ENCODE results near the gene LMX1B.
"Not testable (repeated sequence)": the region's sequence is repeated elsewhere in the genome, so short reads cannot be mapped to it uniquely, and the experiment has no call there.

LMX1B gene

DNA sequence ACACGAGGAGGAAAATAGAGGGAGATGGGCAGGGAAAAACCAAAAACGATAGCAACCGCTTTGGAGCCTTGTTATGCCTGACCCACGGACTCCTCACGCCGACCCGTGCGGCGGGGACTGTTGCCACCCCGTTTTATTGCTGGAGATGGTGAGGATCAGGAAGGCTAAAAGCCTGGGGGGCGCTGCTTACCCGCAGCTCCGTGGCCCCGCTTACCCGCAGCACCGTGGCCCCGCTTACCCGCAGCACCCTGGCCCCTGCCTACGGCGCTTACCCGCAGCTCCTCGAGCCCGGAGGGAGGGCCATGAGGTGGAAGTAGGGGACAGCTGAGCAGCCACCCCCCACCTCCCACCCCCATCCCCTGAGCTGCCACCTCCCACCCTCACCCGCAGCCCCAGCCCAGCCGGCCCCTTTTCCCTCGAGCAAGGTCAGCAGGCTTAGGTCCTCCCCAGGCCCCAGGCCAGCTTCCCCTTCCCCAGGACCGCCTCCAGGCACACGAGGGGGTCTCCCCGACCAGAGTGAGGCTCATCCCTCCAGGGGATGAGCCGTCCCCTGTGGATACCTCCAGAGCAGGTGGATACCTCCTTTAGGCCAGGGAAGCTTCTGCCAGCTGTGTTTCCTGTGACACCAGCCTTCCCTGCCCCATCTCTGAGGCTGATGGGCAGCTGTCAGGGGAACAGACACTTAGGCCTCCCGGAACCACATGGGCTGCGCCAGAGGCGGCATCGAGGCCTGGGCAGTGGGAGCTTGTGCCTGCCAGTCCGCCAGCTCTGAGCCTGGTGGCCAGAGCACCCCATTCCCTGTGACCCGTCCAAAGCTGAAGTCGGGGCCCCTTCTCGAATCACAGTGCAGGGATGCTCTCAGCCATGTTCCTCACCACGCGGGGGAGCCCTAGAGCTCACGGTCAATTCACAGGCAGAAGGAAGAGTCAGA lies 92.3 kb downstream of the LMX1B start:
- TF ChIP-seq CTCF (IDR thresholded peaks at IDR 0.05; ENCODE audit: low read depth, low read length) = peak; percentile 75
- no peak for TF ChIP-seq MAX (IDR thresholded peaks at IDR 0.05; ENCODE audit: low read depth, low read length)
- TF ChIP-seq POLR2A (IDR thresholded peaks at IDR 0.05; ENCODE audit: extremely low read depth, insufficient read length) = no peak
- TF ChIP-seq MYC (IDR thresholded peaks at IDR 0.05; ENCODE audit: low read depth, low read length) = no peak; the same call in 1 of the 2 replicates
- peak; percentile 67 for DNase-seq (ENCODE audit: low read depth)
- no peak overlapping the region for H3K4me3 ChIP-seq (ENCODE audit: low read depth, low read length)

DNA sequence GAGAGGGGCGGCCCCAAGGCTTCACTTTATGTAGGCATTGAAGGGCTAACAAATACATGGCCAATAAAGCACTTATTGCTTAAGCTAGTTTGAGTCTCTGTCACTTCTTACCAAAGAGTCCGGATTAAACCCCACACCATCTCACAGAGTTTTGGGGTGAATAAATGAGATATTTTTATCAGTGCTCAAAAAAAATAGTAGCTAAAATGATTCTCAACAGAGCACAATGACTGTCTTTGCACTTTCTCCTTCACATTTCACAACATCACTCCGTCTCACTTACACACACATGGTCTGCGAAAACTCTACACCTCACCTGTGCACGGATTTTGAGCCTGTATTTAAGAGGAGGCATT lies 92.9 kb downstream of the LMX1B start:
- TF ChIP-seq POLR2A (IDR thresholded peaks at IDR 0.05; ENCODE audit: extremely low read depth, insufficient read length) = no peak
- DNase-seq (ENCODE audit: low read depth) = no peak
- H3K4me3 ChIP-seq (ENCODE audit: low read depth, low read length) = no peak overlapping the region

GRCh38 chr9:126707083-126707482 lies 93.4 kb downstream of the LMX1B start:
- DNase-seq (ENCODE audit: low read depth) = no peak
- H3K4me3 ChIP-seq (ENCODE audit: low read depth, low read length) = no peak overlapping the region
- TF ChIP-seq CTCF (IDR thresholded peaks at IDR 0.05; ENCODE audit: low read depth, low read length) (no peak), MAX (IDR thresholded peaks at IDR 0.05; ENCODE audit: low read depth, low read length) (no peak), MYC (IDR thresholded peaks at IDR 0.05; ENCODE audit: low read depth, low read length) (no peak), POLR2A (IDR thresholded peaks at IDR 0.05; ENCODE audit: extremely low read depth, insufficient read length) (no peak)

GRCh38 chr9:126707712-126708111 lies 94.0 kb downstream of the LMX1B start:
- not testable (repeated sequence) for H3K4me3 ChIP-seq (ENCODE audit: low read depth, low read length); DNase-seq (ENCODE audit: low read depth)

DNA sequence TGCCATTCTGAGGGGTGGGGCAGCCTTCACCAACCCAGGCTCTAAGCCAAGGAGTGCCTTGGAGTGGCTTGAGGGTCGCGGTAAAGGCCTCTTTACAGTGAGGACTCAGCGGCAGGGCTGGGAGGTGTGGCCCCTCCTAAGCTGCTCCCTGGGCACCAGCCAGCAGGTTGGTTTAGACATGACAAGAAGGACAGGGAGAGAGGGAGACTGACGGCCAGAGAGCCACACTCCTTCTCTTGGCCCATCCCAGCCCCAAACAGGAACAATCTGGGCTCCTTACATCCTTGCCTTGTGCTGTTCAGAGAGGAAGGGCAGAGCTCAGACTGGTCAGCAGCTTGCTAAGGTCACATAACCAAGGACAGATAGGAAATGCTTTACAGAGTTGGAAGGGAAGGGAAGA lies 94.5 kb downstream of the LMX1B start:
- H3K4me3 ChIP-seq (ENCODE audit: low read depth, low read length) = no peak overlapping the region
- TF ChIP-seq CTCF (IDR thresholded peaks at IDR 0.05; ENCODE audit: low read depth, low read length) (no peak), POLR2A (IDR thresholded peaks at IDR 0.05; ENCODE audit: extremely low read depth, insufficient read length) (no peak), MAX (IDR thresholded peaks at IDR 0.05; ENCODE audit: low read depth, low read length) (no peak), MYC (IDR thresholded peaks at IDR 0.05; ENCODE audit: low read depth, low read length) (no peak)
- DNase-seq (ENCODE audit: low read depth) = peak; percentile 0

DNA sequence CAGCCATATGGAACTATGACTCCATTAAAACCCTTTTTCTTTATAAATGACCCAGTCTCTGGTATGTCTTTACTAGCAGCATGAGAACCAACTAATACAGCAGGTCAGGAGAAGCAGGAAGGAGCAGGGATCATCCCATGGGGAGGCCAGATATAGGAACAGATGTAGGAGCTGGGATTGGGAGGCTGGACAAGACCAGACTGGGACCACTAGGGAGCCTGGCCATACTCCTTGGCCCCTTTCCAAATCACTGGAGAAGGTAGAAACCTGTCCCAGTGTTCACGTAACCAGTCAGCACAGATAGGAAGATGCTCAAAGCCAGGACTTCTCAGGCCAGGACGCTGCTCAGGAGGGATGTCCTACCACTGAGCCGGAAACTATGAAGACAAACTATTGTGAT lies 95.5 kb downstream of the LMX1B start:
- H3K4me3 ChIP-seq (ENCODE audit: low read depth, low read length) = no peak overlapping the region
- TF ChIP-seq MAX (IDR thresholded peaks at IDR 0.05; ENCODE audit: low read depth, low read length) (no peak), CTCF (IDR thresholded peaks at IDR 0.05; ENCODE audit: low read depth, low read length) (no peak), POLR2A (IDR thresholded peaks at IDR 0.05; ENCODE audit: extremely low read depth, insufficient read length) (no peak), MYC (IDR thresholded peaks at IDR 0.05; ENCODE audit: low read depth, low read length) (no peak)
- no peak for DNase-seq (ENCODE audit: low read depth)

- TF ChIP-seq MYC (IDR thresholded peaks at IDR 0.05; ENCODE audit: low read depth, low read length) (no peak), MAX (IDR thresholded peaks at IDR 0.05; ENCODE audit: low read depth, low read length) (no peak)
- H3K4me3 ChIP-seq (ENCODE audit: low read depth, low read length) = no peak overlapping the region
- no peak for DNase-seq (ENCODE audit: low read depth)
Observed at GRCh38 chr9:126715382-126715781, 101.7 kb downstream of the LMX1B start.

DNA sequence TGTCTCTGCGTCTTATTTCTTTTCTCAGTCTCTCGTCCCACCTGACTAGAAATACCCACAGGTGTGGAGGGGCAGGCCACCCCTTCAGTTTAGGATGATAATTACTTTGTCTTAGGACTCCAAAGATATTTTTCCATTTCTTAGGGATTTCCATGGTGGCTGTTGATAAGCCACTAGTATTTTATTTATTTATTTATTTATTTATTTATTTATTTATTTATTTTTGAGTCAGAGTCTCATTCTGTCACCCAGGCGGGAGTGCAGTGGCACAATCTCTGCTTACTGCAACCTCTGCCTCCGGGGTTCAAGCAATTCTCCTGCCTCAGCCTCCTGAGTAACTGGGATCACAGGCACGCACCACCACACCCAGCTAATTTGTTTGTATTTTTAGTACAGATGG lies 103.7 kb downstream of the LMX1B start:
- not testable (repeated sequence) for DNase-seq (ENCODE audit: low read depth); H3K4me3 ChIP-seq (ENCODE audit: low read depth, low read length)
